ENCODE measurements around the gene TRAK2. TPM values are rescaled to one million over a fixed set of nuclear protein-coding genes. Genes with fewer than 3 reads are reported as not detected.
A peak's percentile ranks its signal among the peaks of the same experiment; 100 is the strongest.

The TRAK2 gene
- total and polyA plus RNA-seq, 2 experiments from 2014 or later, result 9.2 to 26.7 TPM

DNA sequence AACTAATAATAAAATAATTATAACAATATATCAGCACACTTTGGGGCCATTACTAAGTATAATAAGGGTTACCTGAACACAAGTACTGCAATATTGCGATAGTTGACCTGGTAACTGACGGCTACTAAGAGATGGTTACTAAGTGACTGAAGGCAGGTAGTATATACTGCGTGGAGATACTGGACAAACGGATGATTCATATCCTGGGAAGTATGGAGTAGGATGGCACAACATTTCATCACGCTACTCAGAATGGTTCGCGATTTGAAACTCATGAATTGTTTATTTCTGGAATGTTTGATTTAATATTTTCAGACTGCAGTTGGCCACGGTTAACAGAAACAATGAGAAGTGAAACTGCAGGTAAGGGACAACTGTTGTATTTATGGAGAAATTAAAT lies 54.7 kb downstream of the TRAK2 start:
- 92% methylated on average over 8 of the region's 8 CpGs for WGBS (ENCODE audit: low lambda C conversion rate, missing lambda C conversion rate)
- DNase-seq (ENCODE audit: low spot score), result no peak
- H3K36me3 ChIP-seq (replicated peaks; ENCODE audit: insufficient read depth, low read depth), result no peaks in the 10 kb centered on the region

DNA sequence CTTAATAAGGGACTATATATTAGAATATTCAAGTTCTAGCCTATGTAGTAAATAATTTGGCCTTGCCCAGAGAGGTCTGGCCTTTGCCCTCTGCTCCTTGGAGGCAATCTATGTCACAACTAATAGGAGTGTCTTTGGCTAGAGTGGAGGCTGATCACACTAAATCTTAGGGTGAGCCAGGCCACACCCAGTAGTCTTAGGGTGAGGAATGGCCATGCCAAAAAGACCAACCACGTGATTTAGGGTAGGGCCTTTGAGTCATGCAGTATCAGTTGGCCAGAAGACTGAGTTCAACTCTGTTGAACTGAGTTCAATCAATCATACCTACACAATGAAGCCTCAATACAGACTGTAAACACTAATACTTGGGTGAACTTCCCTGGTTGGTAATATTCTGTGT lies 68.1 kb downstream of the TRAK2 start:
- H3K27me3 ChIP-seq, result no peaks in the 10 kb centered on the region
- no peak overlapping the region for H3K4me2 ChIP-seq
- no peaks in the 10 kb centered on the region for H3K79me2 ChIP-seq
- H3K36me3 ChIP-seq (replicated peaks; ENCODE audit: insufficient read depth, low read depth), result no peaks in the 10 kb centered on the region
- H3K4me3 ChIP-seq, result no peak overlapping the region
- H3K4me1 ChIP-seq (ENCODE audit: insufficient read depth), result no peaks in the 10 kb centered on the region
- H2AFZ ChIP-seq, result no peak overlapping the region
- H3K27ac ChIP-seq, result no peak overlapping the region
- TF ChIP-seq EZH2 (IDR thresholded peaks at IDR 0.05; ENCODE audit: borderline replicate concordance) (no peak), EZH2phosphoT487 (IDR thresholded peaks at IDR 0.05; ENCODE audit: low read depth, severe bottlenecking, unreplicated experiment) (no peak)
- TF ChIP-seq, protein P1, sequence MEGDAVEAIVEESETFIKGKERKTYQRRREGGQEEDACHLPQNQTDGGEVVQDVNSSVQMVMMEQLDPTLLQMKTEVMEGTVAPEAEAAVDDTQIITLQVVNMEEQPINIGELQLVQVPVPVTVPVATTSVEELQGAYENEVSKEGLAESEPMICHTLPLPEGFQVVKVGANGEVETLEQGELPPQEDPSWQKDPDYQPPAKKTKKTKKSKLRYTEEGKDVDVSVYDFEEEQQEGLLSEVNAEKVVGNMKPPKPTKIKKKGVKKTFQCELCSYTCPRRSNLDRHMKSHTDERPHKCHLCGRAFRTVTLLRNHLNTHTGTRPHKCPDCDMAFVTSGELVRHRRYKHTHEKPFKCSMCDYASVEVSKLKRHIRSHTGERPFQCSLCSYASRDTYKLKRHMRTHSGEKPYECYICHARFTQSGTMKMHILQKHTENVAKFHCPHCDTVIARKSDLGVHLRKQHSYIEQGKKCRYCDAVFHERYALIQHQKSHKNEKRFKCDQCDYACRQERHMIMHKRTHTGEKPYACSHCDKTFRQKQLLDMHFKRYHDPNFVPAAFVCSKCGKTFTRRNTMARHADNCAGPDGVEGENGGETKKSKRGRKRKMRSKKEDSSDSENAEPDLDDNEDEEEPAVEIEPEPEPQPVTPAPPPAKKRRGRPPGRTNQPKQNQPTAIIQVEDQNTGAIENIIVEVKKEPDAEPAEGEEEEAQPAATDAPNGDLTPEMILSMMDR (IDR thresholded peaks at IDR 0.05; ENCODE audit: poor library complexity), result no peak
- no peaks in the 10 kb centered on the region for H3K9me2 ChIP-seq (replicated peaks; ENCODE audit: insufficient read depth)
- H4K20me1 ChIP-seq (ENCODE audit: insufficient read depth, poor library complexity, severe bottlenecking), result no peaks in the 10 kb centered on the region
- DNase-seq (ENCODE audit: low spot score), result no peak
- H3K9me3 ChIP-seq (ENCODE audit: low read depth), result no peaks in the 10 kb centered on the region
- WGBS (ENCODE audit: low lambda C conversion rate, missing lambda C conversion rate), result 82% methylated on average over 1 of the region's 1 CpG

More for the DNA sequence above, 54.7 kb downstream of the TRAK2 start:
- Histone ChIP-seq H3K4me2 (no peak overlapping the region), H3K27ac (no peak overlapping the region), H3K9me3 (ENCODE audit: low read depth) (no peaks in the 10 kb centered on the region), H2AFZ (no peak overlapping the region), H3K27me3 (no peaks in the 10 kb centered on the region), H3K79me2 (peaks cover 4% of the 10 kb centered on the region), H4K20me1 (ENCODE audit: insufficient read depth, poor library complexity, severe bottlenecking) (no peaks in the 10 kb centered on the region), H3K4me1 (ENCODE audit: insufficient read depth) (no peaks in the 10 kb centered on the region), H3K4me3 (no peak overlapping the region), H3K9me2 (replicated peaks; ENCODE audit: insufficient read depth) (no peaks in the 10 kb centered on the region)
- TF ChIP-seq EZH2phosphoT487 (IDR thresholded peaks at IDR 0.05; ENCODE audit: low read depth, severe bottlenecking, unreplicated experiment) (no peak), EZH2 (IDR thresholded peaks at IDR 0.05; ENCODE audit: borderline replicate concordance) (no peak)
- TF ChIP-seq, protein P1 (IDR thresholded peaks at IDR 0.05; ENCODE audit: poor library complexity), result no peak

DNA sequence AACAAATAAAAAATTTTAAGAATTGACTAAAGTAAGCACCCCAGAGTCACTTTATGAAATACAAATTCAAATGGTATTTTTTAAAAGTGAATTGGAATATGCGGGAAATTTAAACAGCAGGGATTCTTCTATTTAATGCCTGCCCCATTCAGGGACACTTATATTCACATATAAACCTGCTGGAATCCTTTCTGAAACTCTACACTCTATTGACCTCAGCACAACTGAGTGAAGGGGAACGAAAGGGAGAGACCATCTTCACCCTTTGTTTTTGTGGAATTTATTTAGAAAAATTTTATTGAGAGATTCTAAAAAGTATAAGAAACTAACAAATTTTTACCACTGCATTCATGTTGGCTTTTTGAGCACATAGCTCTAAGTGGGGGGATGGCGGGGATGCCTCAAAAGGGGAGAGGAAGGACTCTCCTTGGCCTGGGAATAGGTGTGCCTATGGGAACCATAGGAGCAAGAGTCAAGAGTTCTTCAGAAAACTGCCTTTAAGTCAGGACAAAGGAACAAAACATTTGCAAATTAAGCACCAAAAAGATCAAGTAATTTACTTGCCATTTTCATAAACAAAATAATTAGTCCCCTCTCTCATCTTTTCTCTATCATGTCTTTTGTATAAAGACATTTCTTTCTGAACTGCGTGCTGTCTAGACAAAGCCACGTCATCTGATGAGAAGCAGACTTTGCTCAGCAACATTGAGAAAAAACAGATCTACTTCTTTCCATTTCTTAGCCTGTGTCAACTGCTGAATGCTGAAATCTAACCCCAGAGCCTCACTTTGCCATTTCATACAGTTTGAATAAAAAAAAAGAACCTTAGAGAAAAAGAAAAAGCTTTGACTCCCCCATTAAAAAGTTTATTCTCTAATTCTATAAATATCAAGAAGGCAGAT lies 72.5 kb downstream of the TRAK2 start:
- 57% methylated on average over 5 of the region's 5 CpGs for WGBS (ENCODE audit: low lambda C conversion rate, missing lambda C conversion rate)
- peak; percentile 31 for DNase-seq (ENCODE audit: low spot score)
- H3K4me2 ChIP-seq, result no peak overlapping the region
- H2AFZ ChIP-seq, result no peak overlapping the region
- H3K9me3 ChIP-seq (ENCODE audit: low read depth), result no peaks in the 10 kb centered on the region
- no peaks in the 10 kb centered on the region for H3K79me2 ChIP-seq
- H3K9me2 ChIP-seq (replicated peaks; ENCODE audit: insufficient read depth), result no peaks in the 10 kb centered on the region
- H3K4me3 ChIP-seq, result no peak overlapping the region
- no peak for TF ChIP-seq EZH2 (IDR thresholded peaks at IDR 0.05; ENCODE audit: borderline replicate concordance)
- TF ChIP-seq EZH2phosphoT487 (IDR thresholded peaks at IDR 0.05; ENCODE audit: low read depth, severe bottlenecking, unreplicated experiment), result no peak
- TF ChIP-seq, protein P1 (IDR thresholded peaks at IDR 0.05; ENCODE audit: poor library complexity), result no peak
- no peaks in the 10 kb centered on the region for H4K20me1 ChIP-seq (ENCODE audit: insufficient read depth, poor library complexity, severe bottlenecking)
- H3K36me3 ChIP-seq (replicated peaks; ENCODE audit: insufficient read depth, low read depth), result no peaks in the 10 kb centered on the region
- H3K4me1 ChIP-seq (ENCODE audit: insufficient read depth), result no peaks in the 10 kb centered on the region
- H3K27ac ChIP-seq, result peak overlapping the region; percentile 74
- no peaks in the 10 kb centered on the region for H3K27me3 ChIP-seq

Data from hepatocyte (in vitro differentiated cells).